Measurements from ENCODE around the gene SGMS2.
"Not testable (repeated sequence)": the region's sequence is repeated elsewhere in the genome, so short reads cannot be mapped to it uniquely, and the experiment has no call there.

The SGMS2 gene

GRCh38 chr4:107916623-107917022 lies 91.9 kb downstream of the SGMS2 start:
- no peak for DNase-seq

GRCh38 chr4:107917500-107917899 lies 92.8 kb downstream of the SGMS2 start:
- DNase-seq, result no peak

- no peak for DNase-seq
Observed at GRCh38 chr4:107922486-107923473, 98.0 kb downstream of the SGMS2 start.

DNA sequence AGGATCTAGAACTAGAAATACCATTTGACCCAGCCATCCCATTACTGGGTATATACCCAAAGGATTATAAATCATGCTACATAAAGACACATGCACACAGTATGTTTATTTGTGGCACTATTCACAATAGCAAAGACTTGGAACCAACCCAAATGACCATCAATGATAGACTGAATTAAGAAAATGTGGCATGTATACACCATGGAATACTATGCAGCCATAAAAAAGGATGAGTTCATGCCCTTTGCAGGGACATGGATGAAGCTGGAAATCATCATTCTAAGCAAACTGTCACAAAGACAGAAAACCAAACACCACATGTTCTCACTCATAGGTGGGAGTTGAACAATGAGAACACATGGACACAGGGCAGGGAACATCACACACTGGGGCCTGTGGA lies 101.0 kb downstream of the SGMS2 start:
- not testable (repeated sequence) for DNase-seq

GRCh38 chr4:107926875-107927274 lies 102.1 kb downstream of the SGMS2 start:
- DNase-seq, result not testable (repeated sequence)

GRCh38 chr4:107930821-107931774 lies 106.4 kb downstream of the SGMS2 start, which contains the start of gene CYP2U1:
TSS of gene CYP2U1 (plus strand) at chr4:107931549. CDS start at chr4:107931644, 95 bp downstream.
- peak; percentile 79 for DNase-seq

DNA sequence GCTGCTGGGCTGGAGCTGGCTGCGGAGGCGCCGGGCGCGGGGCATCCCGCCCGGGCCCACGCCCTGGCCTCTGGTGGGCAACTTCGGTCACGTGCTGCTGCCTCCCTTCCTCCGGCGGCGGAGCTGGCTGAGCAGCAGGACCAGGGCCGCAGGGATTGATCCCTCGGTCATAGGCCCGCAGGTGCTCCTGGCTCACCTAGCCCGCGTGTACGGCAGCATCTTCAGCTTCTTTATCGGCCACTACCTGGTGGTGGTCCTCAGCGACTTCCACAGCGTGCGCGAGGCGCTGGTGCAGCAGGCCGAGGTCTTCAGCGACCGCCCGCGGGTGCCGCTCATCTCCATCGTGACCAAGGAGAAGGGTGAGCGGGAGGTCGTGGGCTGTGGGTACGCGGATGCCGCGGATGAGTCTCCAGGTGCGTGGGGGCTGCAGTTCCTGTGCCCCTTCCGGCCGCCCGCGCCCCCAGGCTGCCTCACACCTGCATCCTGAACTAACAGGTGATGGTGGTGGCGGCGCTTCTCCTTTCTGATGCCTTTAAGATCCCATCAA lies 107.1 kb downstream of the SGMS2 start:
- peak; percentile 40 for DNase-seq

GRCh38 chr4:107935246-107935645 lies 110.5 kb downstream of the SGMS2 start:
- DNase-seq, result no peak

GRCh38 chr4:107937040-107937439 lies 112.3 kb downstream of the SGMS2 start:
- DNase-seq, result no peak

GRCh38 chr4:107939307-107939706 lies 114.6 kb downstream of the SGMS2 start:
- DNase-seq, result no peak

DNA sequence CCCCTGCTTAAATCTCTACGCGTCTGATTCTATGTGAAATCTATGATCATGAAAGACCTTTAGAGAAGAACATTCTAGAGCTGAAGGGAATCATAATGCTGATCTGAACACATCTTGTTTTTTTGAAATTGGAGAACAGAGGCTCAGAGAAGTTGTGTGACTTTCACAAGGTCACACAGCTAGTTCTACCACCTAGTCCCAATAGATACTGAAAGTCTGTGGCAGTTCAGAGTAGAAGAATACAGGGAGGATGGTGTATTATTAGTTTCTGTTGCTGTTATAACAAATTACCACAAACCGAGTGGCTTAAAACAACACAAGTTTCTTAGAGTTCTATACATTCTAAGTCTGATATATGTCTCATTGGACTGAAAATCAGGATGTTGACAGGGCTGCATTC lies 121.1 kb downstream of the SGMS2 start:
- DNase-seq, result no peak

DNA sequence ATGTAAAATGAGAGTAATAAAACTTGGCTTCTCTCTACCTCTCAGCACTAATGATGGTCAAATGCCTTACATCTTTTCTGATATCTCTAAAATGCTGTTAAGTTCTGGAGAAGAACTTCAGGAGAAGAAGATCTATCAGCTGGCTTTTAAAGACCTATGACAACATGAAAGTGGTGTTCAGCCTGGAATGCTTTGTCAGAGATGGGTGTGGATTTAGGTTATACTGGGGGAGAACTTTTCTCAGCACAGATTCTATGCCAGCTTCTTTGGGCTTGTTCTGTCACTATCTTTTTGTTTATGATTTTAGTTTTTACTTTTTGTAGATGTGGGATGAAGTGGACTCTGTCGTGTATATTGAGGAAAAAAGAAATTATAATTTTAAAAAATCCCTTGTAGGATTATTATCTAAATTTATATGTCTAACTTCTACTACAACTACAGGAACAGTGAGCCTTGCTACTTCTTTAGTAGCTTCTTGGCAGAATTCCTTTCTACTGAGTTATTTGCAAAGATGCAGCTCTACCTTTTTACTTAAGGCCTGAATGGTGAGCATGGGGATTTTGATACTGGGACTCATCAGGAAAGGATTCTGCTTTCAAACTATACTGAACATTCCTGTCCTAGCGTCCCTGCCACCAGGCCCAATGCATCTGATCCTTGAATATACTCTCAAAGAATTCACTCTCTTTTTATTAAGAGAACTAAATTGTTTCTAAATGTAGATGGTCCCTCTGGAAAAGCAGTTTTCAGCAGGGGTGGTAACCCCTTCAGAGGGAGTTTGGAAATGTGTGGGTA lies 126.2 kb downstream of the SGMS2 start:
- no peak for DNase-seq

DNA sequence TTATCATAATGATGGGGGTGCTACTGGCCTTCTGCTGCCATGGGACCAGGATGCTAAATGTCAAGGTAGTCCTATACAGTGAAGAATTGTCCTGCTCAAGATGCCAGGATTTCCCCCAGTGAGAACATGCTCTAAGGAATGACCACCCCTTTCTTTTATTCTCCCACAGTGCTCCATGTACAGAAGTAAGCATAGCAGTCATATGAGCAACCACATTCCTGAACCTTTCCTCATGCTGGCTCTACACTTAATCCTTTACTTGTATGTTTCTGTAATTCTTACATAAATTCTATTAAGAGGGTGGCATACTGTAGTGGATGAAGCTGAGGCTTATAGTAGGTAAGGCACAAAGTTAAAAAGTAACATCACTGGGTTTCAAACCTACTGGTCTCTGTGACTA lies 126.8 kb downstream of the SGMS2 start:
- no peak for DNase-seq

- DNase-seq, result no peak
Observed at GRCh38 chr4:107956011-107956410, 131.3 kb downstream of the SGMS2 start.
